Smooth muscle cell (in vitro differentiated cells): Measurements from ENCODE around the gene TTBK2. TPM values are rescaled to one million over a fixed set of nuclear protein-coding genes. Genes with fewer than 3 reads are reported as not detected.

Experiments
- DNase-seq: peaks from one replicate; lab custom pipeline; 2025; ENCODE audit not compliant: unreplicated experiment; lab: John Stamatoyannopoulos, UW
- H2AFZ ChIP-seq: fragments of 200-600 bp; sonication (generic); 2 replicates; pipeline ENCODE4 v1.6.0; 2016; ENCODE audit warnings: antibody characterized with exemption, low read depth, mild to moderate bottlenecking
- H3F3A ChIP-seq: fragments of 200-600 bp; sonication (generic); 2 replicates; pipeline ENCODE4 v1.6.0; 2017; ENCODE audit warnings: antibody characterized with exemption, low read depth
- H3K27ac ChIP-seq: fragments of 200-600 bp; sonication (generic); 2 replicates; pipeline ENCODE4 v1.5.1; 2016; ENCODE audit warnings: low read depth, mild to moderate bottlenecking
- H3K27me3 ChIP-seq: fragments of 200-600 bp; sonication (generic); 2 replicates; pipeline ENCODE4 v1.6.1; 2016; ENCODE audit warnings: low read depth, mild to moderate bottlenecking
- H3K36me3 ChIP-seq: fragments of 200-600 bp; sonication (generic); 2 replicates; pipeline ENCODE4 v1.5.1; 2016; ENCODE audit warnings: low read depth
- H3K4me1 ChIP-seq: fragments of 200-600 bp; sonication (generic); 2 replicates; pipeline ENCODE4 v1.5.1; 2016; ENCODE audit warnings: low read depth
- H3K4me2 ChIP-seq: fragments of 200-600 bp; sonication (generic); 2 replicates; pipeline ENCODE4 v1.6.0; 2016; ENCODE audit warnings: mild to moderate bottlenecking
- H3K4me3 ChIP-seq: fragments of 200-600 bp; sonication (generic); 2 replicates; pipeline ENCODE4 v1.5.1; 2016; ENCODE audit warnings: mild to moderate bottlenecking
- H3K79me2 ChIP-seq: fragments of 200-600 bp; sonication (generic); 2 replicates; pipeline ENCODE4 v1.6.0; 2016; ENCODE audit warnings: low read depth, mild to moderate bottlenecking
- H3K9ac ChIP-seq: fragments of 200-600 bp; sonication (generic); 2 replicates; pipeline ENCODE4 v1.6.0; 2016; ENCODE audit warnings: low read depth
- H3K9me3 ChIP-seq: fragments of 200-600 bp; sonication (generic); replicated peaks from 2 replicates; pipeline ENCODE4 v1.5.1; 2016; ENCODE audit warnings: low read depth
- H4K20me1 ChIP-seq: fragments of 200-600 bp; sonication (generic); 2 replicates; pipeline ENCODE4 v1.6.0; 2016; ENCODE audit warnings: low read depth
- CTCF ChIP-seq: fragments of 200-600 bp; sonication (generic); IDR thresholded peaks from 2 replicates; pipeline ENCODE4 v1.5.1; 2017; ENCODE audit warnings: borderline replicate concordance, mild to moderate bottlenecking, antibody characterized with exemption; ENCODE audit not compliant: insufficient read depth, poor library complexity, severe bottlenecking
- WGBS: methylation state at CpG from one replicate; pipeline ENCODE4 v1.1.7; 2016; ENCODE audit warnings: low lambda C conversion rate; 5-methylcytosine and 5-hydroxymethylcytosine counted together
- polyA plus RNA-seq: library from polyadenylated mRNA; unstranded; fragments of >200 nt; fragmentation: Nextera tagmentation; extraction: Ambion mirVana; gene quantifications from 2 replicates; pipeline ENCODE4 v1.2.1, GENCODE V29; 2016
- total RNA-seq: library from RNA; depleted of rRNA; stranded (reverse); fragments of >200 nt; gene quantifications from 2 replicates; pipeline ENCODE4 v1.2.3, GENCODE V29; 2014

TTBK2 gene
- total and polyA plus RNA-seq, 2 experiments from 2014 or later = 6.6 to 11.1 TPM

- H3K9ac ChIP-seq = peak overlapping the region; percentile 75
- H3K4me3 ChIP-seq = peak overlapping the region; percentile 95
- peak overlapping the region; percentile 69 for H3K27ac ChIP-seq
- no peaks in the 10 kb centered on the region for H3K36me3 ChIP-seq
- H3F3A ChIP-seq = peaks cover 9% of the 10 kb centered on the region
- no peaks in the 10 kb centered on the region for H3K4me1 ChIP-seq
- 89% methylated on average over 21 of the region's 21 CpGs for WGBS
- peak overlapping the region; percentile 93 for H3K4me2 ChIP-seq
- peaks cover 16% of the 10 kb centered on the region for H3K79me2 ChIP-seq
- H4K20me1 ChIP-seq = peaks cover 10% of the 10 kb centered on the region
- H3K27me3 ChIP-seq = no peaks in the 10 kb centered on the region
- no peaks in the 10 kb centered on the region for H3K9me3 ChIP-seq
- TF ChIP-seq CTCF = no peak
- H2AFZ ChIP-seq = peak overlapping the region; percentile 76
- no peak for DNase-seq
These were observed 182.8 kb downstream of the TTBK2 start for GRCh38 chr15:42737529-42738328.

GRCh38 chr15:42736793-42737528 is 183.6 kb downstream of the TTBK2 start, which contains the start of gene CDAN1:
TSS of gene CDAN1 (minus strand) at chr15:42737128. CDS start at chr15:42737102, 26 bp downstream.
- H3F3A ChIP-seq = peaks cover 7% of the 10 kb centered on the region
- under 1% methylated on average over 50 of the region's 76 CpGs for WGBS
- TF ChIP-seq CTCF = no peak
- H3K36me3 ChIP-seq = no peaks in the 10 kb centered on the region
- H3K4me1 ChIP-seq = no peaks in the 10 kb centered on the region
- peaks cover 16% of the 10 kb centered on the region for H3K79me2 ChIP-seq
- peak within 1 kb of the TSS; percentile 87 for H2AFZ ChIP-seq
- H4K20me1 ChIP-seq = peaks cover 10% of the 10 kb centered on the region
- peak within 1 kb of the TSS; percentile 69 for H3K27ac ChIP-seq
- H3K4me3 ChIP-seq = peak within 1 kb of the TSS; percentile 95
- no peaks in the 10 kb centered on the region for H3K9me3 ChIP-seq
- peak within 1 kb of the TSS; percentile 93 for H3K4me2 ChIP-seq
- peak; percentile 83 for DNase-seq
- H3K27me3 ChIP-seq = no peaks in the 10 kb centered on the region
- H3K9ac ChIP-seq = peak within 1 kb of the TSS; percentile 75

- Histone ChIP-seq H3K4me2 (peak overlapping the region; percentile 93), H3K79me2 (peaks cover 16% of the 10 kb centered on the region), H3K4me1 (no peaks in the 10 kb centered on the region), H3K9ac (peak overlapping the region; percentile 75), H3K4me3 (peak overlapping the region; percentile 95), H2AFZ (peak overlapping the region; percentile 87), H3K9me3 (no peaks in the 10 kb centered on the region), H3K27me3 (no peaks in the 10 kb centered on the region), H3K36me3 (no peaks in the 10 kb centered on the region), H4K20me1 (peaks cover 10% of the 10 kb centered on the region), H3K27ac (no peak overlapping the region), H3F3A (peaks cover 5% of the 10 kb centered on the region)
- TF ChIP-seq CTCF = no peak
- WGBS = 3% methylated on average over 37 of the region's 55 CpGs
- no peak for DNase-seq
These were observed 184.3 kb downstream of the TTBK2 start for GRCh38 chr15:42736178-42736792.
